NCI-H82 treated with DMSO at 0.1 percent for 48 hours (cell line): ENCODE results near the gene OR12D1.
"Not testable (repeated sequence)": the region's sequence is repeated elsewhere in the genome, so short reads cannot be mapped to it uniquely, and the experiment has no call there.

Experiments
- DNase-seq: peaks from one replicate; lab custom pipeline; 2025; ENCODE audit not compliant: unreplicated experiment; lab: John Stamatoyannopoulos, UW

The OR12D1 gene

GRCh38 chr6:29414588-29414987 lies at the start of gene OR12D1:
Gene OR12D1 (plus strand): TSS chr6:29414928.
- DNase-seq, result no peak

GRCh38 chr6:29368765-29369164 lies 46.0 kb upstream of the OR12D1 start, which contains the start of gene OR5V1:
Gene OR5V1 (minus strand): TSS chr6:29368865. CDS start chr6:29356195, 12,670 bp downstream.
- no peak for DNase-seq

GRCh38 chr6:29375191-29375590 lies 39.5 kb upstream of the OR12D1 start, which contains the start of gene OR12D3:
Gene OR12D3 (minus strand): TSS chr6:29375291. CDS start chr6:29375287, 4 bp downstream.
- DNase-seq, result no peak

GRCh38 chr6:29376003-29376402 lies 38.7 kb upstream of the OR12D1 start:
- no peak for DNase-seq

GRCh38 chr6:29388533-29388932 lies 26.2 kb upstream of the OR12D1 start:
- no peak for DNase-seq

- DNase-seq, result no peak
Measured at GRCh38 chr6:29395331-29395730, 19.4 kb upstream of the OR12D1 start, which contains the start of gene OR12D2. Gene OR12D2 (plus strand): TSS chr6:29395631. CDS start chr6:29396700, 1,069 bp downstream.

GRCh38 chr6:29399525-29399924 lies 15.2 kb upstream of the OR12D1 start:
- no peak for DNase-seq

GRCh38 chr6:29403801-29404200 lies 10.9 kb upstream of the OR12D1 start:
- DNase-seq, result no peak

GRCh38 chr6:29419516-29419915 lies 4.8 kb downstream of the OR12D1 start:
- DNase-seq, result no peak

- no peak for DNase-seq
Measured at GRCh38 chr6:29424168-29424567, 9.4 kb downstream of the OR12D1 start.

- no peak for DNase-seq
Measured at GRCh38 chr6:29424575-29424974, 9.8 kb downstream of the OR12D1 start.

- DNase-seq, result no peak
Measured at GRCh38 chr6:29425075-29425474, 10.3 kb downstream of the OR12D1 start.

GRCh38 chr6:29426654-29427053 lies 11.9 kb downstream of the OR12D1 start:
- no peak for DNase-seq

- DNase-seq, result not testable (repeated sequence)
Measured at GRCh38 chr6:29436730-29437129, 22.0 kb downstream of the OR12D1 start.

GRCh38 chr6:29439006-29439405 lies 24.3 kb downstream of the OR12D1 start, which contains the start of gene OR10C1:
Gene OR10C1 (plus strand): TSS chr6:29439306. CDS start chr6:29440016, 710 bp downstream.
- DNase-seq, result no peak

- DNase-seq, result no peak
Measured at GRCh38 chr6:29442719-29443118, 28.0 kb downstream of the OR12D1 start.

- DNase-seq, result not testable (repeated sequence)
Measured at GRCh38 chr6:29444031-29444430, 29.3 kb downstream of the OR12D1 start.

GRCh38 chr6:29447670-29448069 lies 32.9 kb downstream of the OR12D1 start:
- no peak for DNase-seq

- no peak for DNase-seq
Measured at GRCh38 chr6:29451471-29452193, 36.9 kb downstream of the OR12D1 start.

- no peak for DNase-seq
Measured at GRCh38 chr6:29456971-29457370, 42.2 kb downstream of the OR12D1 start, which contains the start of the genes OR11A1 and OR2H1. Gene OR11A1 (minus strand): TSS chr6:29457071. CDS start chr6:29427641, 29,430 bp downstream. Gene OR2H1 (plus strand): TSS chr6:29457155. CDS start chr6:29461770, 4,615 bp downstream.

GRCh38 chr6:29461021-29461814 lies 46.5 kb downstream of the OR12D1 start:
- DNase-seq, result no peak

GRCh38 chr6:29462022-29462421 lies 47.3 kb downstream of the OR12D1 start:
- DNase-seq, result no peak
